Thyroid gland (tissue), 4 donors: ENCODE measurements around the gene FOXP3. TPM values are rescaled to one million over a fixed set of nuclear protein-coding genes. Genes with fewer than 3 reads are reported as not detected.

Experiments
- DNase-seq, 2 donors: peaks; one replicate each; pipeline ENCODE4 v3.0.0-alpha.2; 2019
- H3K27ac ChIP-seq, 3 donors: fragments of 200-600 bp; sonication (generic); 1 replicate in 2 of 3; 2 replicates in 1 of 3; pipeline ENCODE4 v1.5.1; 2016 to 2019; ENCODE audit warnings: mild to moderate bottlenecking in 1 of 3, moderate library complexity in 1 of 3
- H3K27me3 ChIP-seq: fragments of 200-600 bp; sonication (generic); one replicate; pipeline ENCODE4 v1.5.1; 2019
- H3K36me3 ChIP-seq, 2 donors: fragments of 200-600 bp; sonication (generic); one replicate each; pipeline ENCODE4 v1.5.1; 2016 to 2019
- H3K4me1 ChIP-seq, 2 donors: fragments of 200-600 bp; sonication (generic); one replicate each; pipeline ENCODE4 v1.5.1; 2017 to 2019
- H3K4me3 ChIP-seq, 3 donors: fragments of 200-600 bp; sonication (generic); replicated peaks in 1 of 3; 1 replicate in 2 of 3; 2 replicates in 1 of 3; pipeline ENCODE4 v1.5.1; 2016; ENCODE audit warnings: mild to moderate bottlenecking in 1 of 3
- H3K9me3 ChIP-seq: fragments of 200-600 bp; sonication (generic); one replicate; pipeline ENCODE4 v1.5.1; 2017
- POLR2A ChIP-seq, 2 donors: fragments of 450-650 bp; IDR thresholded peaks; one replicate each; pipeline ENCODE4 v1.6.1; 2017; ENCODE audit warnings: antibody characterized with exemption in 2 of 2, mild to moderate bottlenecking in 2 of 2, moderate library complexity in 1 of 2
- WGBS, 2 donors: methylation state at CpG; one replicate each; pipeline ENCODE4 v1.1.5; 2017; 5-methylcytosine and 5-hydroxymethylcytosine counted together
- intact Hi-C: fragments of 100-400 bp; cut with DNase I; formaldehyde crosslinking; loops from one replicate; pipeline ENCODE4 v1.15.1; 2023
- total RNA-seq, 4 donors: library from RNA; depleted of rRNA; stranded (reverse); fragments of >200 nt; gene quantifications; one replicate each; pipeline ENCODE4 v1.2.3, GENCODE V29; 2016
- TF ChIP-seq, protein P1 (sequence below), 6 experiments: fragments of 200-600 bp in 3 of 6; fragments of 450-650 bp in 3 of 6; sonication (generic) in 3 of 6; IDR thresholded peaks; one replicate each; pipeline ENCODE4 v1.5.1; 2016 to 2019; ENCODE audit warnings: antibody characterized with exemption in 6 of 6, mild to moderate bottlenecking in 2 of 6, inconsistent platforms in 1 of 6, moderate library complexity in 1 of 6

FOXP3 gene
- total RNA-seq, 4 donors from 2014 or later: 0.11 to 0.13 TPM; not detected in 2

DNA sequence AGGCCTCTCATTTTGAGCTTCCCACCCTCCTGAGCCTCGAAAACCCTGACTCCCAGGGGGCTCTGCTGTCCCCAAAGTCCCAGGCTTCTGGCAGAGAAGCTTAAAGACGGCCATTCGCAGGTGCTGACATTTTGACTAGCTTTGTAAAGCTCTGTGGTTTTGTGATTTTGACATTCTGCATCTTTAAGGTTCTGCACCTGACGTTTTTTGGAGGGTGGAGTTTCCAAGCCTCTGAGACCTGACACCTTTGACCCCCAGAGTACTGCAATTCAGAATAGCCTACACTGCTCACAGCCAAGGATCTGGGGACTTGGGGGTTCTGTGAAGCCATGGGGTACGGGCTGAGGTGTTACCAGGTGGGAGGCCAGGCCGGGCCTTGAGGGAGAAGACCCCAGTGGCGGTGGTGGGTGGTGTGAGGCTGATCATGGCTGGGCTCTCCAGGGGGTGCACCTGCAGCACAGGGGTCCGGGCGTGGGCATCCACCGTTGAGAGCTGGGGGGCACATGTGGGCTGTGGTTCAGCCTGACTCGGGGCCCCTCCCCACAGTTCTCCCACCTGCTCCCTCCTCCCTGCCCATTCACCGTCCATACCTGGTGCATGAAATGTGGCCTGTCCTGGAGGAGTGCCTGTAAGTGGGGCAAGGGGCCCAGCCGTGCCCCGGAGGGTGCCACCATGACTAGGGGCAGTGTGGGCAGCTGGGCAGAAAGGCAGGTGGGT, 7.3 kb downstream of the FOXP3 start:
- Histone ChIP-seq H3K9me3 (no peaks in the 10 kb centered on the region), H3K27me3 (no peaks in the 10 kb centered on the region), H3K4me1 (no peaks in the 10 kb centered on the region), H3K4me3 (no peak overlapping the region), H3K27ac (no peak overlapping the region), H3K36me3 (no peaks in the 10 kb centered on the region)
- no peak for DNase-seq
- TF ChIP-seq, protein P1, sequence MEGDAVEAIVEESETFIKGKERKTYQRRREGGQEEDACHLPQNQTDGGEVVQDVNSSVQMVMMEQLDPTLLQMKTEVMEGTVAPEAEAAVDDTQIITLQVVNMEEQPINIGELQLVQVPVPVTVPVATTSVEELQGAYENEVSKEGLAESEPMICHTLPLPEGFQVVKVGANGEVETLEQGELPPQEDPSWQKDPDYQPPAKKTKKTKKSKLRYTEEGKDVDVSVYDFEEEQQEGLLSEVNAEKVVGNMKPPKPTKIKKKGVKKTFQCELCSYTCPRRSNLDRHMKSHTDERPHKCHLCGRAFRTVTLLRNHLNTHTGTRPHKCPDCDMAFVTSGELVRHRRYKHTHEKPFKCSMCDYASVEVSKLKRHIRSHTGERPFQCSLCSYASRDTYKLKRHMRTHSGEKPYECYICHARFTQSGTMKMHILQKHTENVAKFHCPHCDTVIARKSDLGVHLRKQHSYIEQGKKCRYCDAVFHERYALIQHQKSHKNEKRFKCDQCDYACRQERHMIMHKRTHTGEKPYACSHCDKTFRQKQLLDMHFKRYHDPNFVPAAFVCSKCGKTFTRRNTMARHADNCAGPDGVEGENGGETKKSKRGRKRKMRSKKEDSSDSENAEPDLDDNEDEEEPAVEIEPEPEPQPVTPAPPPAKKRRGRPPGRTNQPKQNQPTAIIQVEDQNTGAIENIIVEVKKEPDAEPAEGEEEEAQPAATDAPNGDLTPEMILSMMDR (IDR thresholded peaks at IDR 0.05): no peak
- 71 to 80% methylated on average over 1 to 3 of the region's 14 CpGs for WGBS, 2 donors
- intact Hi-C loops: no loop called here

DNA sequence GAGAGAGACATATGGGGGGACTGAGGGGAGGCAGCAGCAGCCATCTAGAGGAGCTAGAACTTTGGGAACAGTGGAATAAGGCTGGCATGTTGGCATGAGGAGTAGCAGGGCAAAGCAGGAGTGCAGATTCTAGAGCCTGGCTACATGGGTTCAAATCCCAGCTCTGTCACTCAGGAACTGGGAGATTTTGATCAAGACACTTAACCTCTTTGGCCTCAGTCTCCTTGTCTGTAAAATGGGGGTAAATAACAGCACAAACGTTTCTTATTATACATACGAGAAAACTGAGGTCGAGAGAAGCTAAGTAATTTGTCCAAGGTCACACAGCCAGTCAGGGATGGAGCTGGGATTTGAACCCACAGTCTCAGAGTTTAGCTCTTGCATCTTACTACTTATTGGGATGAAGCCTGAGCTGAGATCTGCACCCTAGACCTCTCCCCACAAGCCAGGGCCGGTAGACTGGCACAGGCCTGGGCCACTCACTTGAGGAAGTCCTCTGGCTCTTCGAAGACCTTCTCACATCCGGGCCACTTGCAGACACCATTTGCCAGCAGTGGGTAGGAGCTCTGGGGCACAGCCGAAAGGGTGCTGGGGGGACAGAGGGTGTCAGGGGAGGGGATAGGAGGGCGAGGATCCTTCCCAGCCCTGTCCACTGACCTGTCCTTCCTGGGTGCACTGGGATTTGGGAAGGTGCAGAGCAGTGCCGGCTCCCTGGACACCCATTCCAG, 8.1 kb downstream of the FOXP3 start:
- WGBS, 2 donors: 67 to 74% methylated on average over 3 to 4 of the region's 9 CpGs
- H3K9me3 ChIP-seq: no peaks in the 10 kb centered on the region
- H3K27ac ChIP-seq: no peak overlapping the region
- no peaks in the 10 kb centered on the region for H3K27me3 ChIP-seq
- no peak for DNase-seq
- no peak overlapping the region for H3K4me3 ChIP-seq
- no peaks in the 10 kb centered on the region for H3K36me3 ChIP-seq
- no peaks in the 10 kb centered on the region for H3K4me1 ChIP-seq
- TF ChIP-seq POLR2A (IDR thresholded peaks at IDR 0.05): no peak
- TF ChIP-seq, protein P1 (IDR thresholded peaks at IDR 0.05): no peak
- intact Hi-C loops: no loop called here

GRCh38 chrX:49254639-49255038, 9.9 kb downstream of the FOXP3 start:
- no peaks in the 10 kb centered on the region for H3K36me3 ChIP-seq
- H3K4me3 ChIP-seq: no peak overlapping the region
- intact Hi-C loops: no loop called here
- no peaks in the 10 kb centered on the region for H3K4me1 ChIP-seq
- no peak for DNase-seq
- no peaks in the 10 kb centered on the region for H3K27me3 ChIP-seq
- no peaks in the 10 kb centered on the region for H3K9me3 ChIP-seq
- no peak overlapping the region for H3K27ac ChIP-seq
- 83 to 95% methylated on average over 7 of the region's 7 CpGs for WGBS, 2 donors
- TF ChIP-seq POLR2A (IDR thresholded peaks at IDR 0.05): no peak
- TF ChIP-seq, protein P1 (IDR thresholded peaks at IDR 0.05): no peak

DNA sequence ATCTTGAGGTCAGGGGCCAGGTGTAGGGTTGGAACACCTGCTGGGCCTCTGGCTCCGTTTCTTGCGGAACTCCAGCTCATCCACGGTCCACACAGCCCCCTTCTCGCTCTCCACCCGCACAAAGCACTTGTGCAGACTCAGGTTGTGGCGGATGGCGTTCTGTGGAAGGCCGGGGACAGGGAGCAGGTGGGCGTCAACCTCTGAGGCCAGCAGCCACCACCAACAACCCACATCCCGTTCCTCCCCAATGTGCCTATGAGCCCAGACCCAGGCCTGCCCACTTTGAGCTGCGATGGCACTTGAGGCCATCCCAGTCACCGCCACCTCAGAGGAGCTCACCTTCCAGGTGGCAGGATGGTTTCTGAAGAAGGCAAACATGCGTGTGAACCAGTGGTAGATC, 13.2 kb downstream of the FOXP3 start:
- H3K4me3 ChIP-seq: no peak overlapping the region
- H3K4me1 ChIP-seq: no peaks in the 10 kb centered on the region
- intact Hi-C loops: no loop called here
- H3K36me3 ChIP-seq: no peaks in the 10 kb centered on the region
- TF ChIP-seq, protein P1 (IDR thresholded peaks at IDR 0.05): no peak
- no peak for TF ChIP-seq POLR2A (IDR thresholded peaks at IDR 0.05)
- 93% methylated on average over 3 to 12 of the region's 13 CpGs for WGBS, 2 donors
- no peak for DNase-seq
- H3K27ac ChIP-seq: no peak overlapping the region
- H3K9me3 ChIP-seq: no peaks in the 10 kb centered on the region
- H3K27me3 ChIP-seq: no peaks in the 10 kb centered on the region

GRCh38 chrX:49250578-49250977, 13.9 kb downstream of the FOXP3 start:
- Histone ChIP-seq H3K27me3 (no peaks in the 10 kb centered on the region), H3K4me3 (no peak overlapping the region), H3K4me1 (no peaks in the 10 kb centered on the region), H3K27ac (no peak overlapping the region), H3K36me3 (no peaks in the 10 kb centered on the region), H3K9me3 (no peaks in the 10 kb centered on the region)
- intact Hi-C loops: no loop called here
- TF ChIP-seq POLR2A (IDR thresholded peaks at IDR 0.05): no peak
- TF ChIP-seq, protein P1 (IDR thresholded peaks at IDR 0.05): no peak
- WGBS, 2 donors: 87 to 98% methylated on average over 3 to 9 of the region's 9 CpGs
- DNase-seq: no peak
